GM23248 (cell line): ENCODE data around the gene TULP4. TPM values are rescaled to one million over a fixed set of nuclear protein-coding genes. Genes with fewer than 3 reads are reported as not detected.

Experiments
- DNase-seq: peaks from one replicate; pipeline ENCODE4 v3.0.0-alpha.2; 2015
- H2AFZ ChIP-seq: fragments of 200-600 bp; sonication (generic); 2 replicates; pipeline ENCODE4 v1.6.1; 2016; ENCODE audit warnings: antibody characterized with exemption
- H3F3A ChIP-seq: fragments of 200-600 bp; sonication (generic); 2 replicates; pipeline ENCODE4 v1.6.1; 2016; ENCODE audit warnings: mild to moderate bottlenecking, antibody characterized with exemption, mixed run types; ENCODE audit not compliant: insufficient read depth
- H3K27ac ChIP-seq: fragments of 200-600 bp; sonication (generic); 2 replicates; pipeline ENCODE4 v1.5.1; 2016; ENCODE audit warnings: mild to moderate bottlenecking
- H3K27me3 ChIP-seq: fragments of 200-600 bp; sonication (generic); replicated peaks from 2 replicates; pipeline ENCODE4 v1.6.1; 2016; ENCODE audit warnings: mild to moderate bottlenecking; ENCODE audit not compliant: insufficient read depth
- H3K36me3 ChIP-seq: fragments of 200-600 bp; sonication (generic); 2 replicates; pipeline ENCODE4 v1.6.1; 2016; ENCODE audit warnings: low read depth, mild to moderate bottlenecking
- H3K4me1 ChIP-seq: fragments of 200-600 bp; sonication (generic); 2 replicates; pipeline ENCODE4 v1.6.1; 2016; ENCODE audit warnings: mild to moderate bottlenecking; ENCODE audit not compliant: insufficient read depth
- H3K4me2 ChIP-seq: fragments of 200-600 bp; sonication (generic); one replicate; pipeline ENCODE4 v1.6.1; 2016; ENCODE audit warnings: mild to moderate bottlenecking; ENCODE audit not compliant: unreplicated experiment
- H3K4me3 ChIP-seq: fragments of 200-600 bp; sonication (generic); 2 replicates; pipeline ENCODE4 v1.5.1; 2016; ENCODE audit warnings: mild to moderate bottlenecking
- H3K79me2 ChIP-seq: fragments of 200-600 bp; sonication (generic); 2 replicates; pipeline ENCODE4 v1.6.1; 2016; ENCODE audit warnings: mild to moderate bottlenecking; ENCODE audit not compliant: insufficient read depth
- H3K9ac ChIP-seq: fragments of 200-600 bp; sonication (generic); 2 replicates; pipeline ENCODE4 v1.6.1; 2016; ENCODE audit warnings: mild to moderate bottlenecking
- H3K9me2 ChIP-seq: fragments of 200-600 bp; sonication (generic); 2 replicates; pipeline ENCODE4 v1.6.1; 2016; ENCODE audit warnings: mixed run types, mild to moderate bottlenecking, moderate library complexity; ENCODE audit not compliant: insufficient read depth
- H3K9me3 ChIP-seq: fragments of 200-600 bp; sonication (generic); one replicate; pipeline ENCODE4 v1.6.1; 2017; ENCODE audit warnings: low read depth
- H4K20me1 ChIP-seq: fragments of 200-600 bp; sonication (generic); 2 replicates; pipeline ENCODE4 v1.6.0; 2016; ENCODE audit not compliant: insufficient read depth
- EZH2 ChIP-seq: fragments of 200-600 bp; sonication (generic); IDR thresholded peaks from 2 replicates; pipeline ENCODE4 v1.6.1; 2018; ENCODE audit warnings: antibody characterized with exemption, mild to moderate bottlenecking; ENCODE audit not compliant: insufficient read depth, poor library complexity, severe bottlenecking
- EZH2phosphoT487 ChIP-seq: fragments of 200-600 bp; sonication (generic); IDR thresholded peaks from 2 replicates; pipeline ENCODE4 v1.6.1; 2018; ENCODE audit warnings: antibody characterized with exemption, moderate library complexity, mild to moderate bottlenecking, low read depth; ENCODE audit not compliant: insufficient read depth
- WGBS, 2 experiments: methylation state at CpG; one replicate each; pipeline ENCODE4 v1.1.6; 2015 to 2017; ENCODE audit warnings: low lambda C conversion rate in 2 of 2, low coverage in 1 of 2; ENCODE audit errors: missing lambda C conversion rate in 2 of 2; 5-methylcytosine and 5-hydroxymethylcytosine counted together
- in situ Hi-C: fragments of 300-500 bp; cut with MboI; formaldehyde crosslinking; loops from 2 replicates; pipeline ENCODE4 v1.15.0; 2020
- polyA plus RNA-seq: library from polyadenylated mRNA; unstranded; fragments of >200 nt; fragmentation: Nextera tagmentation; extraction: Ambion mirVana; gene quantifications from 2 replicates; pipeline ENCODE4 v1.2.1, GENCODE V29; 2016
- total RNA-seq: library from RNA; depleted of rRNA; stranded (reverse); fragments of >200 nt; shearing (Covaris generic); gene quantifications from 2 replicates; pipeline ENCODE4 v1.2.3, GENCODE V29; 2014

The TULP4 gene
- total and polyA plus RNA-seq, 2 experiments from 2014 or later: 21.5 to 38.7 TPM

- no peaks in the 10 kb centered on the region for H3K79me2 ChIP-seq
- no peaks in the 10 kb centered on the region for H3K27me3 ChIP-seq
- H3K9me2 ChIP-seq: no peaks in the 10 kb centered on the region
- no peak for DNase-seq
- H3K27ac ChIP-seq: no peak overlapping the region
- in situ Hi-C loops: no loop called here
- TF ChIP-seq EZH2phosphoT487 (no peak), EZH2 (no peak)
- no peaks in the 10 kb centered on the region for H3K36me3 ChIP-seq
- no peak overlapping the region for H2AFZ ChIP-seq
- peaks cover 20% of the 10 kb centered on the region for H3K4me1 ChIP-seq
- no peak overlapping the region for H3K4me2 ChIP-seq
- peaks cover 24% of the 10 kb centered on the region for H3F3A ChIP-seq
- H3K9me3 ChIP-seq: no peaks in the 10 kb centered on the region
- no peaks in the 10 kb centered on the region for H4K20me1 ChIP-seq
- no peak overlapping the region for H3K9ac ChIP-seq
- 96 to 98% methylated on average over 3 of the region's 3 CpGs for WGBS, 2 experiments
- no peak overlapping the region for H3K4me3 ChIP-seq
Observed at GRCh38 chr6:158471339-158471738, 159.1 kb downstream of the TULP4 start.

- H4K20me1 ChIP-seq: no peaks in the 10 kb centered on the region
- H3K9me3 ChIP-seq: no peaks in the 10 kb centered on the region
- peaks cover 28% of the 10 kb centered on the region for H3F3A ChIP-seq
- no peak for DNase-seq
- no peaks in the 10 kb centered on the region for H3K9me2 ChIP-seq
- H3K4me1 ChIP-seq: peaks cover 20% of the 10 kb centered on the region
- no peak overlapping the region for H3K27ac ChIP-seq
- H3K9ac ChIP-seq: no peak overlapping the region
- WGBS, 2 experiments: 87% methylated on average over 5 of the region's 5 CpGs
- H2AFZ ChIP-seq: no peak overlapping the region
- H3K79me2 ChIP-seq: no peaks in the 10 kb centered on the region
- no peak for TF ChIP-seq EZH2
- TF ChIP-seq EZH2phosphoT487: no peak
- in situ Hi-C loops: no loop called here
- H3K27me3 ChIP-seq: no peaks in the 10 kb centered on the region
- H3K4me3 ChIP-seq: no peak overlapping the region
- H3K4me2 ChIP-seq: no peak overlapping the region
- no peaks in the 10 kb centered on the region for H3K36me3 ChIP-seq
Observed at GRCh38 chr6:158472447-158472846, 160.2 kb downstream of the TULP4 start.

GRCh38 chr6:158474961-158475343 lies 162.7 kb downstream of the TULP4 start:
- Histone ChIP-seq H3K36me3 (no peaks in the 10 kb centered on the region; the same call in 1 of the 2 replicates), H3K4me3 (no peak overlapping the region), H3K9ac (peak overlapping the region; percentile 19), H3K4me1 (peaks cover 20% of the 10 kb centered on the region), H3F3A (peaks cover 28% of the 10 kb centered on the region), H3K9me2 (no peaks in the 10 kb centered on the region), H4K20me1 (no peaks in the 10 kb centered on the region), H3K9me3 (no peaks in the 10 kb centered on the region), H3K27me3 (no peaks in the 10 kb centered on the region), H3K79me2 (no peaks in the 10 kb centered on the region), H3K27ac (peak overlapping the region; percentile 58), H2AFZ (peak overlapping the region; percentile 51), H3K4me2 (peak overlapping the region; percentile 40)
- peak; percentile 42 for DNase-seq
- in situ Hi-C loops: no loop called here
- 38 to 48% methylated on average over 5 of the region's 5 CpGs for WGBS, 2 experiments
- TF ChIP-seq EZH2 (no peak), EZH2phosphoT487 (no peak)

GRCh38 chr6:158475344-158476302 lies 163.4 kb downstream of the TULP4 start:
- H4K20me1 ChIP-seq: no peaks in the 10 kb centered on the region

More at GRCh38 chr6:158475344-158476302, 163.4 kb downstream of the TULP4 start:
- H3F3A ChIP-seq: peaks cover 30% of the 10 kb centered on the region
- peak overlapping the region; percentile 40 for H3K4me2 ChIP-seq
- no peaks in the 10 kb centered on the region; the same call in 1 of the 2 replicates for H3K36me3 ChIP-seq
- peak; percentile 78 for DNase-seq
- H3K9me2 ChIP-seq: no peaks in the 10 kb centered on the region
- peak overlapping the region; percentile 19 for H3K9ac ChIP-seq
- H3K27ac ChIP-seq: peak overlapping the region; percentile 58
- 13 to 17% methylated on average over 15 of the region's 15 CpGs for WGBS, 2 experiments
- TF ChIP-seq EZH2phosphoT487 (no peak), EZH2 (no peak)
- H3K4me3 ChIP-seq: no peak overlapping the region
- peaks cover 20% of the 10 kb centered on the region for H3K4me1 ChIP-seq
- H3K27me3 ChIP-seq: no peaks in the 10 kb centered on the region
- in situ Hi-C loops: no loop called here
- H2AFZ ChIP-seq: peak overlapping the region; percentile 51
- H3K9me3 ChIP-seq: no peaks in the 10 kb centered on the region
- H3K79me2 ChIP-seq: no peaks in the 10 kb centered on the region
